Muscle layer of colon (tissue), 2 donors: ENCODE results near the gene BRWD1.
"Not testable (repeated sequence)": the region's sequence is repeated elsewhere in the genome, so short reads cannot be mapped to it uniquely, and the experiment has no call there.

Experiments
- H3K27ac ChIP-seq: one replicate; pipeline ENCODE4 v1.7.0; 2013; ENCODE audit warnings: low read depth, mild to moderate bottlenecking, low read length, moderate library complexity
- H3K27me3 ChIP-seq, 2 donors: one replicate each; pipeline ENCODE4 v1.7.0; 2013; ENCODE audit warnings: low read length in 2 of 2, mild to moderate bottlenecking in 2 of 2; ENCODE audit not compliant: insufficient read depth in 2 of 2, control insufficient read depth in 1 of 2
- H3K36me3 ChIP-seq: one replicate; pipeline ENCODE4 v1.7.0; 2013; ENCODE audit warnings: mild to moderate bottlenecking, low read length; ENCODE audit not compliant: insufficient read depth
- H3K4me1 ChIP-seq: one replicate; pipeline ENCODE4 v1.7.0; 2013; ENCODE audit warnings: mild to moderate bottlenecking, low read length; ENCODE audit not compliant: insufficient read depth
- H3K4me3 ChIP-seq, 2 donors: one replicate each; pipeline ENCODE4 v1.7.0; 2013; ENCODE audit warnings: low read length in 2 of 2, low read depth in 1 of 2, mild to moderate bottlenecking in 1 of 2, moderate library complexity in 1 of 2
- H3K9ac ChIP-seq: one replicate; pipeline ENCODE4 v1.7.0; 2013; ENCODE audit warnings: low read length
- H3K9me3 ChIP-seq: one replicate; pipeline ENCODE4 v1.7.0; 2013; ENCODE audit warnings: mild to moderate bottlenecking, low read length
- donor health status: abdominal sarcoma.
- donor health status: Adenocarcinoma of cecum.

The BRWD1 gene

GRCh38 chr21:39176271-39176709 is 137.1 kb downstream of the BRWD1 start:
- no peak overlapping the region for H3K4me3 ChIP-seq
- H3K9ac ChIP-seq = no peak overlapping the region
- H3K4me1 ChIP-seq = no peaks in the 10 kb centered on the region
- no peaks in the 10 kb centered on the region for H3K9me3 ChIP-seq
- peaks cover 18% of the 10 kb centered on the region for H3K36me3 ChIP-seq
- H3K27me3 ChIP-seq = no peaks in the 10 kb centered on the region
- no peak overlapping the region for H3K27ac ChIP-seq

GRCh38 chr21:39175665-39176064 is 137.8 kb downstream of the BRWD1 start:
- peaks cover 22% of the 10 kb centered on the region for H3K36me3 ChIP-seq
- no peaks in the 10 kb centered on the region for H3K4me1 ChIP-seq
- no peaks in the 10 kb centered on the region for H3K27me3 ChIP-seq
- no peak overlapping the region for H3K4me3 ChIP-seq
- no peak overlapping the region for H3K27ac ChIP-seq
- H3K9ac ChIP-seq = no peak overlapping the region
- H3K9me3 ChIP-seq = no peaks in the 10 kb centered on the region

GRCh38 chr21:39175154-39175553 is 138.3 kb downstream of the BRWD1 start:
- no peak overlapping the region for H3K27ac ChIP-seq
- peaks cover 22% of the 10 kb centered on the region for H3K36me3 ChIP-seq
- no peak overlapping the region for H3K4me3 ChIP-seq
- no peaks in the 10 kb centered on the region for H3K4me1 ChIP-seq
- no peak overlapping the region for H3K9ac ChIP-seq
- no peaks in the 10 kb centered on the region for H3K27me3 ChIP-seq
- no peaks in the 10 kb centered on the region for H3K9me3 ChIP-seq

- H3K27ac ChIP-seq = no peak overlapping the region
- no peaks in the 10 kb centered on the region for H3K9me3 ChIP-seq
- H3K27me3 ChIP-seq = no peaks in the 10 kb centered on the region
- no peak overlapping the region for H3K9ac ChIP-seq
- no peak overlapping the region for H3K4me3 ChIP-seq
- no peaks in the 10 kb centered on the region for H3K4me1 ChIP-seq
- H3K36me3 ChIP-seq = peaks cover 22% of the 10 kb centered on the region
Measured at GRCh38 chr21:39173716-39174680, 139.4 kb downstream of the BRWD1 start.

GRCh38 chr21:39169906-39170305 is 143.5 kb downstream of the BRWD1 start:
- Histone ChIP-seq H3K9ac (no peak overlapping the region), H3K36me3 (peaks cover 22% of the 10 kb centered on the region), H3K4me3 (no peak overlapping the region), H3K27me3 (no peaks in the 10 kb centered on the region), H3K4me1 (no peaks in the 10 kb centered on the region), H3K27ac (no peak overlapping the region), H3K9me3 (no peaks in the 10 kb centered on the region)

- Histone ChIP-seq H3K4me1 (no peaks in the 10 kb centered on the region), H3K27me3 (no peaks in the 10 kb centered on the region), H3K36me3 (peaks cover 15% of the 10 kb centered on the region), H3K9me3 (no peaks in the 10 kb centered on the region), H3K27ac (no peak overlapping the region), H3K9ac (no peak overlapping the region), H3K4me3 (no peak overlapping the region)
Measured at GRCh38 chr21:39168800-39169199, 144.6 kb downstream of the BRWD1 start.

GRCh38 chr21:39164523-39164922 is 148.9 kb downstream of the BRWD1 start:
- Histone ChIP-seq H3K27ac (no peak overlapping the region), H3K36me3 (no peaks in the 10 kb centered on the region), H3K4me3 (no peak overlapping the region), H3K27me3 (no peaks in the 10 kb centered on the region), H3K9ac (no peak overlapping the region), H3K9me3 (no peaks in the 10 kb centered on the region), H3K4me1 (no peaks in the 10 kb centered on the region)

- Histone ChIP-seq H3K27me3 (no peaks in the 10 kb centered on the region), H3K36me3 (no peaks in the 10 kb centered on the region), H3K9me3 (no peaks in the 10 kb centered on the region), H3K27ac (no peak overlapping the region), H3K9ac (no peak overlapping the region), H3K4me1 (no peaks in the 10 kb centered on the region), H3K4me3 (no peak overlapping the region)
Measured at GRCh38 chr21:39161064-39161463, 152.4 kb downstream of the BRWD1 start.

- H3K4me1 ChIP-seq = no peaks in the 10 kb centered on the region
- no peak overlapping the region for H3K27ac ChIP-seq
- H3K27me3 ChIP-seq = no peaks in the 10 kb centered on the region
- H3K9ac ChIP-seq = no peak overlapping the region
- no peaks in the 10 kb centered on the region for H3K36me3 ChIP-seq
- no peak overlapping the region for H3K4me3 ChIP-seq
- no peaks in the 10 kb centered on the region for H3K9me3 ChIP-seq
Measured at GRCh38 chr21:39159342-39160063, 153.9 kb downstream of the BRWD1 start.

GRCh38 chr21:39157241-39157640 is 156.2 kb downstream of the BRWD1 start:
- not testable (repeated sequence) for H3K4me3 ChIP-seq, H3K9me3 ChIP-seq, H3K27ac ChIP-seq, H3K27me3 ChIP-seq, H3K4me1 ChIP-seq, H3K36me3 ChIP-seq, H3K9ac ChIP-seq

- Histone ChIP-seq H3K27ac (no peak overlapping the region), H3K27me3 (no peaks in the 10 kb centered on the region), H3K4me1 (no peaks in the 10 kb centered on the region), H3K4me3 (no peak overlapping the region), H3K9ac (no peak overlapping the region), H3K36me3 (no peaks in the 10 kb centered on the region), H3K9me3 (no peaks in the 10 kb centered on the region)
Measured at GRCh38 chr21:39156024-39156423, 157.4 kb downstream of the BRWD1 start.
